Activated naive CD8-positive, alpha-beta T cell treated with anti-CD3 and anti-CD28 coated beads, Interleukin-2, amount 10 ng/mL, durations not matched to agents 7 days and 5 days (primary cell): ENCODE data around the gene SLC7A9. TPM values are rescaled to one million over a fixed set of nuclear protein-coding genes. Genes with fewer than 3 reads are reported as not detected.
"Not testable (repeated sequence)": the region's sequence is repeated elsewhere in the genome, so short reads cannot be mapped to it uniquely, and the experiment has no call there.

Experiments used
- ATAC-seq: fragments of 150-1000 bp; cut with Tn5 transposase; one replicate; pipeline ENCODE4 v1.10.0; 2021; ENCODE audit warnings: low read depth, moderate library complexity
- POLR2A ChIA-PET: fragments of 350-600 bp; sonication (Branson Sonifier 250); formaldehyde crosslinking; loops from one replicate; lab custom pipeline; 2021; ENCODE audit warnings: antibody characterized with exemption; lab: Charles Lee
- DNase-seq: peaks from one replicate; pipeline ENCODE4 v3.0.0; 2021
- H3K27ac Mint-ChIP-seq: one replicate; pipeline ENCODE4 v1.8.0; 2022; ENCODE audit warnings: mild to moderate bottlenecking, mixed read lengths
- H3K27me3 Mint-ChIP-seq: one replicate; pipeline ENCODE4 v1.8.0; 2022; ENCODE audit warnings: mild to moderate bottlenecking, moderate library complexity, mixed read lengths
- H3K36me3 Mint-ChIP-seq: one replicate; pipeline ENCODE4 v1.8.0; 2021; ENCODE audit warnings: mild to moderate bottlenecking, mixed read lengths
- H3K4me1 Mint-ChIP-seq: one replicate; pipeline ENCODE4 v1.8.0; 2021; ENCODE audit warnings: mixed read lengths
- H3K4me3 Mint-ChIP-seq: one replicate; pipeline ENCODE4 v1.8.0; 2022; ENCODE audit warnings: mild to moderate bottlenecking, moderate library complexity, mixed read lengths
- H3K9me3 Mint-ChIP-seq: one replicate; pipeline ENCODE4 v1.8.0; 2021; ENCODE audit warnings: mixed read lengths
- total RNA-seq, 2 experiments: library from RNA; stranded (reverse); gene quantifications; one replicate each; pipeline ENCODE4 v1.2.3, GENCODE V29; 2021

Gene SLC7A9
- total RNA-seq, 2 experiments from 2014 or later, result 0.23 to 0.42 TPM

GRCh38 chr19:32877323-32877912 lies 7.9 kb upstream of the SLC7A9 start:
- H3K36me3 Mint-ChIP-seq, result no peaks in the 10 kb centered on the region
- no peaks in the 10 kb centered on the region for H3K9me3 Mint-ChIP-seq
- no peaks in the 10 kb centered on the region for H3K27me3 Mint-ChIP-seq
- H3K4me3 Mint-ChIP-seq, result no peak overlapping the region
- peaks cover 7% of the 10 kb centered on the region for H3K4me1 Mint-ChIP-seq
- ATAC-seq (no peak), DNase-seq (no peak)
- no peak overlapping the region for H3K27ac Mint-ChIP-seq
- POLR2A ChIA-PET, result no interaction called here

DNA sequence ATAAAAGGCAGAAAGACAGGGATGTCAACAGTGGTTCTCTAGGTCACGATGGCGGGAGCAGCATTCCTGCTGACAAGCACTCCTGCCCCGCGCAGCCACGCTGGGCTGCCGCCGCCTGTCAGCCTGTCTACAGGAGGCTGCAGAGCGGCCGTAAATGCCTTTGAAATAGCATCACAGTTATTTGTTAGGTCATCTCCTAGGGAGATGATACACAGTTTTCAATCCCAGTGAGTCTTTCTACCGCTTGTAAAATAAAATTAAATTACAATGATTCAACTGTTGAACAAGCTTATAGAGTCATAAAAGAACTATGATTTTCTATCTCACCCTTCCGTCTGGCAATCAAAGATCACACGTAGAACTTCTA lies 7.3 kb upstream of the SLC7A9 start:
- Mint-ChIP-seq H3K4me1 (peaks cover 7% of the 10 kb centered on the region), H3K9me3 (no peaks in the 10 kb centered on the region), H3K4me3 (no peak overlapping the region), H3K27ac (no peak overlapping the region), H3K27me3 (no peaks in the 10 kb centered on the region), H3K36me3 (no peaks in the 10 kb centered on the region)
- ATAC-seq (no peak), DNase-seq (no peak)
- POLR2A ChIA-PET, result no interaction called here

DNA sequence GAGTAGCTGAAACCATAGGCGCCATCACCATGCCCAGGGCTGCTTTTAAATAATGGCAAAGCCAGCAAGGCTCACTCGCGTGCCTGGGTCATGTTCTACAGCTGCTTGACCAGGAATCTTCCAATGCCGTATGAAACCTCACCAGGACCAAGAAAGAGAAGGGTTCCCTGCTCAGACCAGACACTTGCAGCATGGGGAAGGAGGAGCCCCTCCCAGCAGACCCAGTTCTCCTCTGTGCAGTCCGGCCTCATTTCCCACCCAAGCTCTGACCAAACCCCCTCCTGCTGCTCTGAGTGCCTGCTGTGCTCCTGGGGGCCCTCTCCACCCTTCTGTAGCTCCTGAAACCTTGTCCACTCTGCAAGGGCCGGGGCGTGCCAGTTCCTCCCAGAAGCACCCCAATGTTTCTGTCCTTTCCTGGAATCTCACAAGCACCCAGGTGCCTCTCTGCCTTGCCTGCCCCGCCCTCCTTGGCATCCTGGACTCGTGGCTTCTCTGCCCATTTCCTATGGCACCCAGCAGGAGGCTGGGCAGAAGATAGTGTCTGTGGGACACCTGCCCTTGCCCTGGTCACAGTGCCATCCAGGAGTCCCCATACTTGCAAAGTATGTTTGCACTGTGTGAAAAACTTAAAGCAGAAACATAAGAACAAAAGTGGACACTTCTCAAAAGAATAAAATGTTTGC lies 6.8 kb upstream of the SLC7A9 start:
- Mint-ChIP-seq H3K36me3 (no peaks in the 10 kb centered on the region), H3K4me3 (no peak overlapping the region), H3K9me3 (no peaks in the 10 kb centered on the region), H3K27ac (no peak overlapping the region), H3K27me3 (no peaks in the 10 kb centered on the region), H3K4me1 (peaks cover 7% of the 10 kb centered on the region)
- DNase-seq, result no peak
- ATAC-seq, result no peak
- POLR2A ChIA-PET, result no interaction called here

DNA sequence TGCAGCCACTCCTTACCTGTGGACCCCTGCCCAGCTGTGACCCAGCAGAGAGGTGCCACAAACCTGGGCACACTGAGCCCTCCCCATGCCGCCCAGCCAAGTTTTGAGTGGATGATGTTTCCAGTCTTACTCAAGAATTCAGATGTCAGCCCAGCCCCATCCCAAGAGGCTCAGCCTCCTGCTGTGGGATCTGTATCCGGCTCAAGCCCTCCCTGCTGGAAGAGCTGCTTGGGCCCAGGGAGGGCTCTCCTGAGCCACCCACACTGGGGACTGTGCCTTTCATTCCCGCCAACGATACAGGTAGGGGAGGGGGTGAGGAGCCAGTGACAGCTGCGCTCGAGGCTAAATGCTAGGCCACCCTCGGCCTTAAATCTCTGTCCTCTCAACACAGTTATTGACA lies 5.9 kb upstream of the SLC7A9 start:
- POLR2A ChIA-PET, result no interaction called here
- Mint-ChIP-seq H3K27me3 (no peaks in the 10 kb centered on the region), H3K4me1 (peaks cover 7% of the 10 kb centered on the region), H3K27ac (no peak overlapping the region), H3K4me3 (no peak overlapping the region), H3K36me3 (no peaks in the 10 kb centered on the region), H3K9me3 (no peaks in the 10 kb centered on the region)
- DNase-seq (no peak), ATAC-seq (no peak)

DNA sequence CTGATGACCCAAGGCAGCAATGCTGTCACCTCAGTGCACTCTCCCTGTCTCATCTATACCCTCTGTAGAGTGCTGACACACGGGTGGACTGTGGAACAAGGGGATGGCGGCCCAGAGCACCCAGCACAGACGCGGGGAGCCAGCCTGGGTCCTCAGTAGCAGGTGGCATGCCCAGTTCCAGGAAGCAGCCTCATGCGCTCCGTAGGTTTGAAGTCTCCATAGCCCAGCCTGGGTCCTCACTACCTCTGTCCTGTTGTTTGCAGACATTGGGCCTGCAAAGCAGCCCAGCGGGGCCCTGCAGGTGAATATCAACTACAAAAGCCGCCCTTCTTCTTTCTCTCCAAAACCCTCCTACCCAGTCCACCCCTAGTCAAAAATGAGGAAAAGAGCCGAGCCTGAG lies 5.0 kb upstream of the SLC7A9 start:
- Mint-ChIP-seq H3K4me1 (peaks cover 7% of the 10 kb centered on the region), H3K4me3 (no peak overlapping the region), H3K9me3 (no peaks in the 10 kb centered on the region), H3K27ac (no peak overlapping the region), H3K27me3 (no peaks in the 10 kb centered on the region), H3K36me3 (no peaks in the 10 kb centered on the region)
- DNase-seq (no peak), ATAC-seq (no peak)
- POLR2A ChIA-PET, result no interaction called here

GRCh38 chr19:32873247-32873959 lies 3.8 kb upstream of the SLC7A9 start:
- Mint-ChIP-seq H3K27me3 (no peaks in the 10 kb centered on the region), H3K27ac (no peak overlapping the region), H3K4me1 (peaks cover 7% of the 10 kb centered on the region), H3K4me3 (no peak overlapping the region), H3K9me3 (no peaks in the 10 kb centered on the region), H3K36me3 (no peaks in the 10 kb centered on the region)
- DNase-seq (no peak), ATAC-seq (no peak)
- POLR2A ChIA-PET, result no interaction called here

DNA sequence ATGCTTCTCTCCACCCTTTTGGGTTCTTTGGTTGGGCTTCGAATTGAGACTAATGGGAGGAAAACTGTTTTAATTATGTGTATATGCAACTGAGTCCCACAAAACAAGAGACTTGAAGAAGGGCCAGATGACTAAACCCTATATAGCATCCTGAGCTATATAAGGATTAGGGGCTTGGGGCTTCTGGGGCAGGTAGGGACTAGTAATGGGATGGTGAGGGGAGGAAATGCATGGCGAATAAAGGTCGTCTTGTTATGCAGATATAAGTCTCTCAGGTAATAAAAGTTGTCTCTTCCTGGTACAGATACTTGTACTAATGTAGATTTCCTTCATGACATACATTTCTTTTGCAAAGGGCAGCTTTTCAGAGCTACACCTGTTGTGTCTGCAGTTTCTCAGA lies 2.8 kb upstream of the SLC7A9 start:
- Mint-ChIP-seq H3K9me3 (no peaks in the 10 kb centered on the region), H3K27ac (no peak overlapping the region), H3K27me3 (no peaks in the 10 kb centered on the region), H3K4me3 (no peak overlapping the region), H3K36me3 (no peaks in the 10 kb centered on the region), H3K4me1 (peaks cover 7% of the 10 kb centered on the region)
- POLR2A ChIA-PET, result no interaction called here
- DNase-seq, result no peak
- ATAC-seq, result no peak

GRCh38 chr19:32870981-32871451 lies 1.4 kb upstream of the SLC7A9 start:
- no peak for DNase-seq
- Mint-ChIP-seq H3K27ac (no peak overlapping the region), H3K27me3 (no peaks in the 10 kb centered on the region), H3K36me3 (no peaks in the 10 kb centered on the region), H3K4me3 (no peak overlapping the region), H3K9me3 (no peaks in the 10 kb centered on the region), H3K4me1 (peaks cover 7% of the 10 kb centered on the region)
- ATAC-seq, result no peak
- POLR2A ChIA-PET, result no interaction called here

DNA sequence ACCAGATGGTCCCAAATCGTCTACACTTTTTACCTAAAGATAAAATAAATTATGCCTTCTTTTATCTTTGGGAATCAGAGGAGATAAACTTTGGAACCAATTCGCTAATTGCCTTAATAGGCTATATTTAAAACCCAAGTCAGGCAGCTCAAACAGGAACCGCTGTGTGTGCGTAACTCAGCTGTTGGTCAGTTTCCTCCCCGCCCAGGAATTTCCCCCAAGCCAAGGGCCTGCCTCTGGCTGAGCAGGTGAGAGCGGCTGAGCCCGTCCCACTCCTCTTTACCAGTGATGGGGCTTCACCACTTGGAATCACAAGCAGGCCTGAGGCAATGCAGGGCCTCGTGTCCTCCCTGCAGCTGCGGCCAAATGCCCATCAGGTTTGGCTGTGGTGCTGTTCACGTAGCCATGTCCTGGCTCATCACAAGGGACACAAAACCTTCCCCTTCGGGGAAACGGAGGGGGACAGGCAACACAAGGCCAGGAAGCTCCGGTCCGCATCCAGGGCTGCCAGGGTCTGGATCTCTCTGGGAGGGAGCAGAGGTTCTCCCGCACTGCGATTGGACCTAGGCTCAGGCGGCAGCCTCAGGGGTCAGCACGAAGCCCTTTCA lies 503 bp upstream of the SLC7A9 start:
- H3K27me3 Mint-ChIP-seq, result no peaks in the 10 kb centered on the region
- no peaks in the 10 kb centered on the region for H3K9me3 Mint-ChIP-seq
- H3K4me3 Mint-ChIP-seq, result no peak overlapping the region
- POLR2A ChIA-PET, result no interaction called here
- no peaks in the 10 kb centered on the region for H3K36me3 Mint-ChIP-seq
- peaks cover 7% of the 10 kb centered on the region for H3K4me1 Mint-ChIP-seq
- H3K27ac Mint-ChIP-seq, result no peak overlapping the region
- ATAC-seq (no peak), DNase-seq (no peak)

GRCh38 chr19:32868206-32868950 lies 1.2 kb downstream of the SLC7A9 start:
- H3K27me3 Mint-ChIP-seq, result no peaks in the 10 kb centered on the region
- H3K4me3 Mint-ChIP-seq, result no peak overlapping the region
- DNase-seq (no peak), ATAC-seq (no peak)
- H3K27ac Mint-ChIP-seq, result no peak overlapping the region
- no peaks in the 10 kb centered on the region for H3K9me3 Mint-ChIP-seq
- POLR2A ChIA-PET, result no interaction called here
- H3K36me3 Mint-ChIP-seq, result no peaks in the 10 kb centered on the region
- peaks cover 2% of the 10 kb centered on the region for H3K4me1 Mint-ChIP-seq

- H3K9me3 Mint-ChIP-seq, H3K27ac Mint-ChIP-seq, H3K36me3 Mint-ChIP-seq, DNase-seq, H3K27me3 Mint-ChIP-seq, H3K4me1 Mint-ChIP-seq, ATAC-seq, H3K4me3 Mint-ChIP-seq: not testable (repeated sequence)
- POLR2A ChIA-PET, result interaction anchor here (0.7 kb wide), 1 partner anchor 93 kb away, joined by 5 read pairs; no protein-coding TSS in a partner anchor
Observed at GRCh38 chr19:32867436-32867835, 2.1 kb downstream of the SLC7A9 start.

GRCh38 chr19:32866564-32867265 lies 2.9 kb downstream of the SLC7A9 start:
- Mint-ChIP-seq H3K9me3 (no peaks in the 10 kb centered on the region), H3K4me1 (no peaks in the 10 kb centered on the region), H3K4me3 (no peak overlapping the region), H3K36me3 (no peaks in the 10 kb centered on the region), H3K27ac (no peak overlapping the region), H3K27me3 (no peaks in the 10 kb centered on the region)
- POLR2A ChIA-PET, result no interaction called here
- ATAC-seq (no peak), DNase-seq (no peak)

GRCh38 chr19:32866061-32866460 lies 3.5 kb downstream of the SLC7A9 start:
- H3K27ac Mint-ChIP-seq, result no peak overlapping the region
- H3K4me3 Mint-ChIP-seq, result no peak overlapping the region
- no peaks in the 10 kb centered on the region for H3K36me3 Mint-ChIP-seq
- DNase-seq (no peak), ATAC-seq (no peak)
- H3K4me1 Mint-ChIP-seq, result no peaks in the 10 kb centered on the region
- no peaks in the 10 kb centered on the region for H3K9me3 Mint-ChIP-seq
- POLR2A ChIA-PET, result no interaction called here
- H3K27me3 Mint-ChIP-seq, result no peaks in the 10 kb centered on the region
